HG03060 (cell line): ENCODE measurements around the gene PDE4D.
"Not testable (repeated sequence)": the region's sequence is repeated elsewhere in the genome, so short reads cannot be mapped to it uniquely, and the experiment has no call there.

ENCODE experiments used
- ATAC-seq: cut with Tn5 transposase; IDR thresholded peaks from one replicate; pipeline ENCODE4 v1.9.1; 2021; ENCODE audit warnings: low read depth, moderate number of reproducible peaks; ENCODE audit not compliant: unreplicated experiment

Gene PDE4D

GRCh38 chr5:59487772-59488729 lies 405.5 kb downstream of the PDE4D start:
- ATAC-seq: no peak

DNA sequence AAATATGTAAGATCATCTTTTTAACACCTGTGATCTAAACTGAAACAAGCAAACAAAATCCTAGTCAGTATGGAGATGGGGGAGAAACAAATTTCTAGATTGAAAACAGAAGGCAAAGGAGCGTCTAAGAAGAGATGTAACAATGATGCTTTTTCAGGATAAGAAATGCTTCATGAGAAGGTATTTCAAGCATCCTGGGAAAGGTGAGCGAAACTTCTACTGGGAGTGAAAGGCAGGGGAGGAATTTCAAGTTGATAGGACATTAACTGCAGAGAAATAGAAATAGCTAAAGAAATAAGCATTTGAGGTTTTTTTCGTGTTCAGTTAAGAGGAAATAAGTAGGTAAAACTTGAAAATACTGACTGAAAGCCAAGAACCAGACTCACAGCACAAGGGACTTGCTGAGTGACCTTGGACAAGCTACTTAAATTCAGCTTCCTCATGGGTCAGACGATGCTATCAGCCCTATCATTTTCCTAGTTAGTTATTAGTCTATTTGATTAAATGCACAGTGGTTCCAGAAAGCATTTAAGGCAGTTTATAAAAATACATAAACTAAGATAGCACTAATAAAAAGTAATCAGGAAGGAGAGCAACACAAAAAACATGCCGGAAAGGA lies 406.3 kb downstream of the PDE4D start:
- ATAC-seq: no peak

DNA sequence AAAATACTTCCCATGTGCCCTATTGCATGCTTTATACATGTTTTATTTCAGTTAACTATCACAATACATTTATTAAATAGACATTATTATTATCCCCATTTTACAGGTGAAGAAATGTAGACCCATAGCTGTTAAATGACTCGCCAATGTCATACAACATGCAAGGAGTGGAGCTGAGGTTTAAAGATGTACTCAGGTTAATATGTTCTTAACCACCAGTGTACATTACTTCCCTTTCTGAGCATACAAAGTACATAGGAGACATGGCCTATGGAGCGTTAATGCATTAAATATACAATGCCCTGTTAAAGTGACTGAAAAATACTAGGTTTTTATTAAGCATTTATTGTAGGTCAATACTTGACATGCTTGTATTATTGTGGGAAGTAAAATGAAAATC lies 407.0 kb downstream of the PDE4D start:
- ATAC-seq: no peak

- no peak for ATAC-seq
Measured at GRCh38 chr5:59485629-59486439, 407.7 kb downstream of the PDE4D start.

GRCh38 chr5:59485107-59485506 lies 408.4 kb downstream of the PDE4D start:
- no peak for ATAC-seq

DNA sequence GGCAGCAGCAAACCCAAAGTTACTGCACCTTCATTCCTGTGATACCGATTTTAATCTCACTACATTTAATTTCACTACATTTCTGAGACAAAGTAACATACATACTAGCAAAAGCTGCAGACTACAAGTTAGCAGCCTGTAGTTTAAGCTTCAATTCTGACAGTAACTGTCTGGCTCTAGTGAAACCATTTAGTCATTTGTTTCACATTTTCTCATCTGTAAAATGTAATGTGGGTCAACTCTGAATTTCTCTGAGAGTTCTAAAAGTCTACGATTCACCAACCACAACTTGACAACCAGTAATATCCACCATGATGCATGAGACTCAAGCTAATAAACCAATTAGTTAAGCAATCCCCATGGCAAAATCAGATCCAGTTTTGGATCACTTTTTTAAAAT lies 408.9 kb downstream of the PDE4D start:
- no peak for ATAC-seq

- ATAC-seq: no peak
Measured at GRCh38 chr5:59483971-59484472, 409.5 kb downstream of the PDE4D start.

GRCh38 chr5:59479086-59479485 lies 414.4 kb downstream of the PDE4D start:
- no peak for ATAC-seq

GRCh38 chr5:59474324-59474723 lies 419.2 kb downstream of the PDE4D start:
- no peak for ATAC-seq

DNA sequence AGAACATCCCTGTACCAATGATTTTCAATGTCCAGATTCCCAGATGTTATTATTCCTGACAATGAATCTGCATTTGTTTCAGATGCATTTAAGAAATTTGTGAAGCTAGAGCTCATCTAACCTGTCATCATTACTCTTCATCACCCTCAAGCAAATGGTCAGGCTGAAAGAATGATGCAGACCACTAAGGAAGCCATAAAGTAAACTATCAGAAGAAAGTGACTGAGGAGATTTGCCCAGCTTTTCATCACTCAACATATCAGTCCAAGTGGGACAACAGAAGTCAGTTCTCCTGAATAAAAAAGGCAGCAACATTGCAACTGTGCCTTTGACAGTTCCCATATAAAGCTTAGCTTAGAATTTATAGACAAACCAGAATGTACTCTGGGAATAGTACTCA lies 419.9 kb downstream of the PDE4D start:
- ATAC-seq: no peak

DNA sequence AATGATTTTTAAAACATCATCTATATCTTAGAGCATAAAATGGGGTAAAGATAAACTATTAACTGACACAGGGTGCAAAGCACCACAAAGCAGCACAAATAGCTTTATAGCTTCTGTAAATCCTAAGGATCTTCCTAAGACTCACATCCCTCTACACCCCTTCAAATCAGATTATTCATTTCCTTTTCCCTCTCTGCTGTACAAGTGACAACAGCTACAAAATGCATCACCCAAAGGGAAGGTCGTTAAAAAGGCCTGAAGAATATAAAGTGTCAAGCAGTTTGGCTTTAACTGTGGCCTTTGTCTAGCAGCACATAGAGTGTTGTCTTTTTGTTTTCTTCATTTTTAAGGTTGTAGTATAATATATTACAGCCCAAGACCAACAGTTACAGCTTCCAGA lies 422.1 kb downstream of the PDE4D start:
- ATAC-seq: no peak

- ATAC-seq: no peak
Measured at GRCh38 chr5:59467969-59468368, 425.6 kb downstream of the PDE4D start.

- no peak for ATAC-seq
Measured at GRCh38 chr5:59466271-59466670, 427.3 kb downstream of the PDE4D start.

- ATAC-seq: no peak
Measured at GRCh38 chr5:59464969-59465368, 428.6 kb downstream of the PDE4D start.

GRCh38 chr5:59463618-59464166 lies 429.8 kb downstream of the PDE4D start:
- ATAC-seq: not testable (repeated sequence)

DNA sequence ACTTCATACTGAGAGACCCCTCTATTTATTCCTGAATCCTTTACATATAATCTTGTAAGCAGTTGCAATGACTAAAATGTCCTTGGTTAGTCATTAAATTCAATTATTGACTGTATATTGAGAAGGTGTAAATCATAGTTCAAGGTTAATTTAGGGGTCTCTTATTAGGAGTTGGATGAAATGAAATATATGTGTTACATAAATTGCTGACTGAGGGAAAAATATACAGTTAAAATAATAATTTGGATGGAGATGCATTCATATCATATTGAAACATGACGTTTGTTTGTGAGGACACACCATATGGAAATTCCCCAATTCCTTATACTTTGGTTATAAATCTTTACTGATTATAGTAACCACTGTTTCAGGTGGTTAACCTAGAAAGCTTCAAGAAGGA lies 430.6 kb downstream of the PDE4D start:
- ATAC-seq: no peak

DNA sequence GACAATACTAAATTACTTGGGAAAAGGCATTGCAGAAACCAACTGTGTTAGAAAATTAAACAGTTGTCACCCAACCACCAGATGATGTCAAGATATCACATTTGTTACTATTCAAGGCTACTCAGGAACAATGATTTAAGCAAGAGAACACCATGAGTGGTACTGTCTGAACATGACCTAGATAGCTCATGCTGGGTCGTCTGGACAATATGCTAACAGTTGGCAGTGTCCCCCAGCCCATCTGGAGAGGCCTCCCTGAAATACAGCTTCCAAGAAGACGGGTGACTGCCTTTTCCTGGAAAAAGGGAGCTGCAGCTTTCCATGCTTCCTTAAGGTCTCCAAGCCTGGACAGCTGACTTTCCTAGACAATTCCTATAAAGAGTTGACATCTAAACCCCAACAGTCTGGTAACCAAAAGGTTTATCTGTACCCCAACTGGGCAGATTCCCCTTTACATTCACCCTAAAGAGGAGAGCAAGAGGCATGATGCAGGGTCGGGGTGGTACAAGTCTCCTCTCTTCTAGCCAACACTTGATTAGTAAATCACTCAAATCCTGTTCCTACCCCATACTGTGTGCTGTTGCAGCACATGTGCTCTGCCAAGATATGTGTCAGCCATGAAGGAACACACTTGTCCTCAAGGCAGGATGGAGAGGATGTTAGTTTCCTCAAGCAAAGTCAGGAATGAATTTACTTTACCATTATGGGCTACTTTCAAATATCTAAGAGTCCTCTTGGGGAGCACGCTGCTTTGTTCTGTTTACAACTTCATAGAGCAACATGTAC lies 433.0 kb downstream of the PDE4D start:
- no peak for ATAC-seq

GRCh38 chr5:59458966-59459729 lies 434.4 kb downstream of the PDE4D start:
- no peak for ATAC-seq

DNA sequence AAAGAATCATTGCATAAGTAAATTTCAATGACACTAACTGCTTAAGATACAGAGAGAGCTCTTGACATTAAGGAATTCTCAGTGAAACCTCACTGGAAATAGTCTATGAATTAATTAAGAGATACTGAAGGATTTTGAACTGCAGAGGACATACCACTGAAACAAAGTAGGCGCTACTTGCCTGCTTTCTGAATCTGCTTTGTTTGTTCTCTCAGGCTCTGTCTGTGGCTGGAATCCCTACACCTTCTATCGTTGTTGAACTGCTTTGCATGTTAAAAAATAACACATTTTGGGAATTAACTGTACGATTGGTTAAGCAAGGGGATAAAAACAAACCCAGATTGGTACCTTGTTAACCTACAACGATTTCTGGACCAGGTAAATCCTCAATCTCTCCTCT lies 435.2 kb downstream of the PDE4D start:
- no peak for ATAC-seq
